Esophagus muscularis mucosa (tissue), 4 donors: ENCODE data around the gene SPIRE1. TPM values are rescaled to one million over a fixed set of nuclear protein-coding genes. Genes with fewer than 3 reads are reported as not detected.

ENCODE experiments used
- DNase-seq: peaks from one replicate; pipeline ENCODE4 v3.0.0-alpha.2; 2017; ENCODE audit errors: extremely low spot score
- H3K27ac ChIP-seq, 4 donors: fragments of 200-600 bp; sonication (generic); replicated peaks in 1 of 4; 1 replicate in 3 of 4; 2 replicates in 1 of 4; pipeline ENCODE4 v1.5.1; 2016 to 2019; ENCODE audit warnings: mild to moderate bottlenecking in 1 of 4
- H3K27me3 ChIP-seq, 4 donors: fragments of 200-600 bp; sonication (generic); one replicate each; pipeline versions ENCODE4 v1.5.1 to v1.6.0; 2016 to 2019
- H3K36me3 ChIP-seq, 4 donors: fragments of 200-600 bp; sonication (generic); one replicate each; pipeline ENCODE4 v1.5.1; 2016 to 2019
- H3K4me1 ChIP-seq, 4 donors: fragments of 200-600 bp; sonication (generic); one replicate each; pipeline ENCODE4 v1.5.1; 2016 to 2019
- H3K4me3 ChIP-seq, 4 donors: fragments of 200-600 bp; sonication (generic); 1 replicate in 2 of 4; 2 replicates in 2 of 4; pipeline ENCODE4 v1.5.1; 2016 to 2019; ENCODE audit warnings: mild to moderate bottlenecking in 4 of 4, moderate library complexity in 1 of 4
- H3K9me3 ChIP-seq, 4 donors: fragments of 200-600 bp; sonication (generic); 1 replicate in 3 of 4; 2 replicates in 1 of 4; pipeline ENCODE4 v1.5.1; 2016 to 2019
- CTCF ChIP-seq, 3 experiments: fragments of 200-600 bp in 2 of 3; fragments of 450-650 bp in 1 of 3; sonication (generic) in 2 of 3; IDR thresholded peaks; one replicate each; pipeline ENCODE4 v1.5.1; 2017 to 2019; ENCODE audit warnings: antibody characterized with exemption in 3 of 3, mild to moderate bottlenecking in 2 of 3, moderate library complexity in 1 of 3
- EP300 ChIP-seq: sonication (generic); formaldehyde crosslinking; IDR thresholded peaks from one replicate; pipeline ENCODE4 v1.6.1; 2017; ENCODE audit warnings: antibody characterized with exemption
- POLR2A ChIP-seq: fragments of 450-650 bp; IDR thresholded peaks from one replicate; pipeline ENCODE4 v1.6.1; 2017; ENCODE audit warnings: antibody characterized with exemption, moderate library complexity, mild to moderate bottlenecking, low read depth
- POLR2AphosphoS5 ChIP-seq, 2 donors: sonication (generic); formaldehyde crosslinking; IDR thresholded peaks; one replicate each; pipeline ENCODE4 v1.6.1; 2017; ENCODE audit warnings: antibody characterized with exemption in 2 of 2
- WGBS: methylation state at CpG from one replicate; pipeline ENCODE4 v1.1.5; 2018; 5-methylcytosine and 5-hydroxymethylcytosine counted together
- intact Hi-C: fragments of 100-400 bp; cut with DNase I; formaldehyde crosslinking; loops from one replicate; pipeline ENCODE4 v1.15.1; 2023
- total RNA-seq, 4 donors: library from RNA; depleted of rRNA; stranded (reverse); fragments of >200 nt; gene quantifications; one replicate each; pipeline versions ENCODE4 v1.1.0 to v1.2.1, GENCODE V29; 2016

The SPIRE1 gene
- total RNA-seq, 4 donors from 2014 or later = 33.2 to 48.3 (median 40.2) TPM

DNA sequence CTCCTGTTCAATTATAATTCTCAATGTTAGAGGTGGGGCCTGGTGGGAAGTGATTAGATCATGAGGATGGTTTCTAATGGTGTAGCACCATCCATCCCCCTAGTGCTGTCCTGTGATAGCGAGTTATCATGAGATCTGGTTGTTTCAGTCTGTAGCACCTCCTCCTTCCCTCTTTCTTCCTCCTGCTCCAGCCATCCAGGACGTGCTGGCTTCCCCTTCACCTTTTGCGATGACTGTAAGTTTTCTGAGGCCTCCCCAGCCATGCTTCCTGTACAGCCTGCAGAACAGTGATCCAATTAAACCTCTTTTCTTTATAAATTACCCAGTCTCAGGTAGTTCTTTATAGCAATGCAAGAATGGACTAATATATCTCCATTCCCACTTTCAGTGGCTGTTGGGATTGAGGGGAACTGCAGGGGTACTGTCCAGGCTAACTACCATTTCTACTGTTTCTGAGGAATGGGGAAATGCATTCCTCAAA lies 19.2 kb downstream of the SPIRE1 start:
- WGBS = 81% methylated on average over 3 of the region's 3 CpGs
- TF ChIP-seq EP300 = no peak
- no peak for TF ChIP-seq POLR2AphosphoS5 (IDR thresholded peaks at IDR 0.05)
- TF ChIP-seq POLR2A = no peak
- TF ChIP-seq CTCF (IDR thresholded peaks at IDR 0.05) = no peak
- intact Hi-C loops = no loop called here
- Histone ChIP-seq H3K4me3 (no peak overlapping the region), H3K4me1 (peaks cover 0 to 29% (median 26%) of the 10 kb centered on the region in 4 donors), H3K36me3 (peaks cover 0 to 4% (median 0%) of the 10 kb centered on the region in 4 donors), H3K9me3 (no peaks in the 10 kb centered on the region), H3K27me3 (no peaks in the 10 kb centered on the region), H3K27ac (no peak overlapping the region)
- no peak for DNase-seq

DNA sequence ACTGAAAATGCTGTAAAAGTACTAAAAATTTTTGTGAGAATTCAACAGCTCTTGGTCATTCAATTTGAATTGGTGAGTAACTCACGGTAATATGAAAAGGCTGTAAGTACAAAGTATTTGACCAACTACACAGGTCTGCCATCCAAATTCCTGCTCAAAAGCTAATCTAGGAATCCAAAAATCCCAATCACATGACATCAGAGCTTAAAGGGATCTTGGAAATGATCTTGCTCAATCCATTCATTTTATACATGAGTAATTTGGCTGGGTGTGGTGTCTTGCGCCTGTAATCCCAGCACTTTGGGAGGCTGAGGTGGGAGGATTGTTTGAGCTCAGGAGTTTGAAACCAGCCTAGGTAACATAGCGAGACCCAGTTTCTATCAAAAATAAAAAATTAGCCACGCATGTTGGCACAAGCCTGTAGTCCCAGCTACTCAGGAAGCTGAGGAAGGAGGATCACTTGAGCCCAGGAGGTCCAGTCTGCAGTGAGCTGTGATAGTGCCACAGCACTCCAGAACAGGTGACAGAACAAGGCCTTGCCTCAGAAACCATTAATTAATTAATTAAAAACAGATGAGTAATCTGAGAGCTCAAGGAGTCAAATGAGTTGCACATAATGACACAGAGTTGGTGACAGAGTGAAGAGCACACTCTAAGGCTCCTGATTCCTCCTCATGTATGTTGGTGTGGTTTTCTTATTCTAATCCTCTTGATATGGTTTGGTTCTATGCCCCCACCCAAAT lies 19.8 kb downstream of the SPIRE1 start:
- Histone ChIP-seq H3K4me3 (no peak overlapping the region), H3K27ac (no peak overlapping the region), H3K36me3 (peaks cover 0 to 6% (median 0%) of the 10 kb centered on the region in 4 donors), H3K27me3 (no peaks in the 10 kb centered on the region), H3K9me3 (no peaks in the 10 kb centered on the region), H3K4me1 (peaks cover 0 to 24% (median 21%) of the 10 kb centered on the region in 4 donors)
- intact Hi-C loops = no loop called here
- DNase-seq = no peak
- TF ChIP-seq EP300 (no peak), POLR2AphosphoS5 (IDR thresholded peaks at IDR 0.05) (no peak), CTCF (IDR thresholded peaks at IDR 0.05) (no peak), POLR2A (no peak)
- WGBS = 91% methylated on average over 3 of the region's 4 CpGs

DNA sequence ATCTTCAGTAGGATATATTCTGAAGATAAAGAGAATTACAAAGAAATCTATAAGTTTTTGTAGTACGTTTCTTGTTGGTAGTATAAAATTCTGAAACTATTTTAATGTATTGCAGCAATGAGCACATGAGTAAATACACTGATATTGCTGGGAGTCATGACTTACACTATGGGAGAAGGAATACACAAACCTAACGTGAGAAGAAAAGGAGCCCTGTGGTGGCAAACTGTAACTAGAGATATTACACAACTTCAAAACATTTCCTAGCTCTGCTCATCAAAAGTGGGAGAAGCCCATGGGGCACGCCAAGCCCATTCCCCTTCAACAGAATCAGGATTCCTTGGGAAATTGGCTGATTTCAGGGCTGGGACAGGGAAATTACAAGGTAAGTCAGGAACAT lies 20.5 kb downstream of the SPIRE1 start:
- Histone ChIP-seq H3K27me3 (no peaks in the 10 kb centered on the region), H3K27ac (no peak overlapping the region), H3K36me3 (peaks cover 0 to 6% (median 0%) of the 10 kb centered on the region in 4 donors), H3K4me1 (peaks cover 0 to 17% (median 15%) of the 10 kb centered on the region in 4 donors), H3K4me3 (no peak overlapping the region), H3K9me3 (no peaks in the 10 kb centered on the region)
- WGBS = 93% methylated on average over 3 of the region's 3 CpGs
- TF ChIP-seq CTCF (IDR thresholded peaks at IDR 0.05) = no peak
- TF ChIP-seq EP300 = no peak
- TF ChIP-seq POLR2A = no peak
- no peak for TF ChIP-seq POLR2AphosphoS5 (IDR thresholded peaks at IDR 0.05)
- intact Hi-C loops = no loop called here
- DNase-seq = no peak

DNA sequence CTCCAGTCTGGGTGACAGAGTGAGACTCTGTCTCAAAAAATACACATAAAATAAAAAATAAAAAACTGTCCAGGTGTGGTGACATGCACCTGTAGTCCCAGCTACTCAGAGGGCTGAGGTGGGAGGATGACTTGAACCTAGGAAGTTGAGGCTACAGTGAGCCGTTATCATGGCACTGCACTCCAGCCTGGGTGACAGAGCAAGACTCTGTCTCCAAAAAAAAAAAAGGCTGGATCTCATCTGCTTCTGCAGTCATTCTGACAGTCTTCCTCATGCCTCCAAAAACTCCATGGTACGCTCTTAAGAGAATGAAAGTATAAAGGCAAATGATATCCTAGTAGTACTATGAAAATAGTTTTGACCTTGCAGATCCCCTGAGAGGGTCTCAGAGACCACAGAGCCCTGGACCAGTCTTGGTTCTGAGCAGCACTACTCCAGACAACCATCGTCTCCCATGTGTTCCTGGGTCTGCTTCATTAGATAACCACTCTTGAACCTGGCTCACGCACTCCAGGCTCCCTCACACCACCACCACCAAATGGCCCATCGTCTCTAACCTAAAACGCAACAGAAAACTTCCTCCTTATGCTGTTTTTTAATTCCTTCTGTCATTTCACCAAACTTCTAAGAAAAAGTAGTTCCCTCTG lies 26.0 kb downstream of the SPIRE1 start:
- Histone ChIP-seq H3K27ac (no peak overlapping the region), H3K36me3 (peaks cover 0 to 9% (median 2%) of the 10 kb centered on the region in 4 donors), H3K4me1 (peaks cover 0 to 9% (median 8%) of the 10 kb centered on the region in 4 donors), H3K4me3 (no peak overlapping the region), H3K9me3 (no peaks in the 10 kb centered on the region), H3K27me3 (no peaks in the 10 kb centered on the region)
- intact Hi-C loops = no loop called here
- WGBS = 82% methylated on average over 6 of the region's 6 CpGs
- no peak for DNase-seq
- TF ChIP-seq CTCF (IDR thresholded peaks at IDR 0.05) = no peak
- no peak for TF ChIP-seq EP300
- TF ChIP-seq POLR2AphosphoS5 (IDR thresholded peaks at IDR 0.05) = no peak
- no peak for TF ChIP-seq POLR2A
